Measurements from ENCODE around the gene COX10.

DNA sequence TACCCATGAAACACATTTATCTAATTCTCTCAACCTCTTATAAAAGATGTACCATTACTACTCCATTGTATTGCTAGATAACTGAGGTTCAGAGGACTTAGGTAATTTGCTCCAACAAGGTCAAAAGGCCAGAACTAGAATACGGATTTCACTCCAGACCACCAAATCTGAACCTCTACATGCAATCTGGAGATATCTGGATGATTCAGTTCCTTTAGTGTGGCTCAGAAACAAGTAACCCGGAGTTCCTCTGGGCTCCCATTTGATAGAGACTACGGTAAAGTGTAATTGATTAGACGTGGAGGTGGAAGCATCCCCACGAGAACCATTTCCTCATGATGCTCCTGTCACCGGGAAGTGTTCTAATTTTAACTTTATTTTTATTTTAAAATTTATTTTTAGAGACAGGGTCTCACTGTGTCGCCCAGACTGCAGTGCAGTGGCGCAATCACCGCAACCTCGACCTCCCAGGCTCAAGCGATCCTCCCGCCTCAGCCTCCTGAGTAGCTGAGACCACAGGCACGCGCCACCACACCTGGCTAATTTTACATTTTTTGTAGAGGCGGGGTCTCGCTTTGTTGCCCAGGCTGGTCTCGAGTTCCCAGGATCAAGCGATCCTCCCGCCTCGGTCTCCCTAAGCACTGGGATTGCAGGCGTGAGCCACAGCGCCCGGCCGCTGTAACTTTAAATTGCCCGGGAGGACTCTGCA, 608 bp upstream of the COX10 start:
- no peak for TF ChIP-seq CTCF (IDR thresholded peaks at IDR 0.05)
- TF ChIP-seq POLR2A (IDR thresholded peaks at IDR 0.05), result no peak
